GM06990 (cell line): ENCODE data around the gene KCNT1.

Experiments
- DNase-seq: peaks from one replicate; pipeline ENCODE4 v3.0.0-alpha.2; 2011; ENCODE audit not compliant: insufficient read length; ENCODE audit errors: extremely low read depth
- H3K27me3 ChIP-seq: replicated peaks from 2 replicates; pipeline ENCODE4 v1.6.0; 2011; ENCODE audit warnings: low read length; ENCODE audit not compliant: control insufficient read depth, insufficient read depth
- H3K36me3 ChIP-seq: 2 replicates; pipeline ENCODE4 v1.5.1; 2011; ENCODE audit warnings: low read length; ENCODE audit not compliant: control insufficient read depth, insufficient read depth
- H3K4me3 ChIP-seq: replicated peaks from 2 replicates; pipeline ENCODE4 v1.5.1; 2011; ENCODE audit warnings: low read depth, mild to moderate bottlenecking, control low read depth, low read length
- CTCF ChIP-seq: IDR thresholded peaks from 2 replicates; pipeline ENCODE4 v1.5.1; 2011; ENCODE audit warnings: low read length, control low read depth, mild to moderate bottlenecking, inconsistent platforms; ENCODE audit not compliant: insufficient read depth, poor library complexity, severe bottlenecking

The KCNT1 gene

GRCh38 chr9:135811801-135812200 lies 109.8 kb downstream of the KCNT1 start:
- no peak for DNase-seq
- Histone ChIP-seq H3K27me3 (no peaks in the 10 kb centered on the region), H3K4me3 (no peak overlapping the region), H3K36me3 (peaks cover 11% of the 10 kb centered on the region)
- no peak for TF ChIP-seq CTCF

DNA sequence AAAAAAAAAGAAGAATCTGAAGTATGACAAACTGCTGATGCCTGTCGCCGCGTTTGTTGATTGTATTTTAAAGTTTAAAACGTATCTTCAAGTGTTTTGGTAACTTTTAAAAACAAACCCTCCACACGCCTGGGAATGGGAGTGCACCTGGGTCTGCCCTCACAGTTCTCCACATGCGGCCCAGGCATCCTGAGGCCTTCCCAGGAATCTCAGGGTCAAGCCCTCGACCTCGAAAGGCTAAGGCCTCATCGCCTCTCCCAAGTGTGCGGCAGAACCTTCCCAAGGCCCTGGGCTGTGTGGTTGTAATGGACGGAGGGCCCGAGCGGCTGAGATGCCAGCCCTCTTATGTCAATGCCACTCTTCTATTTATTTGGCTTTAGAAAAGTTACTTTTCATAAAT lies 111.0 kb downstream of the KCNT1 start:
- DNase-seq, result no peak
- peaks cover 13% of the 10 kb centered on the region for H3K36me3 ChIP-seq
- TF ChIP-seq CTCF, result no peak

DNA sequence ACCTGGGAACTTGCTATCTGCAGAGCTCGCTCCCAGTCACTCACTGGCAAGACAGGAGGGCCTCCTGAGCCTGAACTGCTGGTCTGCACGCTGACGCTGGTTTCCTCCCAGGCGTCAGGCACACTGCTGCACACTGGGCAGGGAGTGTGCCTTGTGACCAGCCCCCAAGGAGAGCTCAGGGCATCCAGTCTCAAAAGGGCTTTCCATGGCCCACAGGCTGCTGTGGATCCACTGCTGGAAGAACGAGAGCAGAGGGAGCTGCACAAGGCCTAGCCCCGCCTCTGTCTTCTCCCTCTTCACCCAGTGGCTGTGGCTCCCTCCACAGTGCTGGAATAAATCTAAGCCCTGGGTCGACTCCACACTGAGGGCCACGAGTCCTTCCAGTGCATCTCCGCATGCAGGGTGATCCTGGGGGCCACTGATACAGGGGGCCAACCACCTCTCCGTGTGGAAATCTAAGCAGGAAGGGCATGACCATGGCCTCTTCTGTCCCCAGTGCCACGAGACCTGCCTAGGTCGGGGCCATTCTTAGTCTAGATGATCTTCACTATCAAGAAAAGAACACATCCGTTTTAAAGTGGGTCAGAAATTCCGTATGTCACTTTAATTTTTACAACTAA lies 111.8 kb downstream of the KCNT1 start:
- Histone ChIP-seq H3K36me3 (peaks cover 17% of the 10 kb centered on the region), H3K27me3 (no peaks in the 10 kb centered on the region), H3K4me3 (no peak overlapping the region)
- DNase-seq, result no peak
- no peak for TF ChIP-seq CTCF

More for the DNA sequence above, 111.0 kb downstream of the KCNT1 start:
- Histone ChIP-seq H3K4me3 (no peak overlapping the region), H3K27me3 (no peaks in the 10 kb centered on the region)

- no peaks in the 10 kb centered on the region for H3K27me3 ChIP-seq
- H3K4me3 ChIP-seq, result no peak overlapping the region
- H3K36me3 ChIP-seq, result peaks cover 18% of the 10 kb centered on the region
- TF ChIP-seq CTCF, result no peak
- DNase-seq, result no peak
Measured at GRCh38 chr9:135814421-135815095, 112.6 kb downstream of the KCNT1 start.

DNA sequence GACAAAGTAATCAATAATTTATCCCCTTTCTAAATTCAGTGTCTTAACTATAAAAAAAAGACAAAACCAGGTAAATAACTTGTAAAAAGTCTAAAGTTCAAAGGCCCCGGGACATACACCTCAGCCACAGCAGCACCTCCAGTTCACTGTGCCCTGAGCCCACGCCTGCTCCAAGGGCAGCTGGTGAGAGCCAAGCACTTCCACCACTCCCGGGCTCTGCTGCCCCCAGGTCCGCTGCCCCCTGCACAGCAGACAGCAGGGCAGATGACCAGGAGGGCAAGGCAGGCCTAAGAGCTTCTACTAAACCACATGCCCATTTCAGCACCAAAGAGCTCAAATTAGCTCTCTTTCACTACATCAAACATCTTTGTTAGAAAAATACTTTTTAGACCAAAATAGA lies 113.4 kb downstream of the KCNT1 start:
- Histone ChIP-seq H3K27me3 (no peaks in the 10 kb centered on the region), H3K4me3 (no peak overlapping the region), H3K36me3 (peaks cover 19% of the 10 kb centered on the region)
- no peak for DNase-seq
- TF ChIP-seq CTCF, result no peak
